ENCODE results near the gene ADARB2. TPM values are rescaled to one million over a fixed set of nuclear protein-coding genes. Genes with fewer than 3 reads are reported as not detected.
"Not testable (repeated sequence)": the region's sequence is repeated elsewhere in the genome, so short reads cannot be mapped to it uniquely, and the experiment has no call there.

Gene ADARB2
- total RNA-seq, 3 donors from 2014 or later (not counting 1 experiment from before 2014, with no cell fraction given) = 0.27 to 0.78 (median 0.40) TPM

GRCh38 chr10:1461016-1461415 lies 276.3 kb downstream of the ADARB2 start:
- Histone ChIP-seq H3K27me3 (ENCODE audit: control insufficient read depth, insufficient read depth, low read length) (no peaks in the 10 kb centered on the region), H3K36me3 (ENCODE audit: control insufficient read depth, insufficient read depth, low read length) (no peaks in the 10 kb centered on the region), H3K4me3 (ENCODE audit: low read length) (no peak overlapping the region), H3K4me1 (ENCODE audit: control insufficient read depth, insufficient read depth, low read length) (no peaks in the 10 kb centered on the region), H3K9me3 (ENCODE audit: control insufficient read depth, insufficient read depth, low read length) (no peaks in the 10 kb centered on the region), H3K27ac (ENCODE audit: low read length) (no peak overlapping the region)
- Mint-ChIP-seq H3K36me3 (no peaks in the 10 kb centered on the region), H3K4me3 (no peak overlapping the region), H3K27me3 (ENCODE audit: low read depth in 2 of 2) (peaks cover 2 to 5% of the 10 kb centered on the region in 2 donors), H3K9me3 (no peaks in the 10 kb centered on the region), H3K27ac (no peak overlapping the region), H3K4me1 (no peaks in the 10 kb centered on the region)
- intact Hi-C loops (cut with micrococcal nuclease) = no loop called here
- no peak for ATAC-seq
- 72% methylated on average over 8 of the region's 9 CpGs for WGBS (ENCODE audit: insufficient coverage)
- no peak for DNase-seq
- no peak for TF ChIP-seq CTCF (IDR thresholded peaks at IDR 0.05)

- not testable (repeated sequence) for ATAC-seq, H3K4me1 Mint-ChIP-seq
- 88% methylated on average over 6 of the region's 6 CpGs for WGBS (ENCODE audit: insufficient coverage)
Observed at GRCh38 chr10:1459664-1460063, 277.7 kb downstream of the ADARB2 start.

GRCh38 chr10:1454951-1455350 lies 282.4 kb downstream of the ADARB2 start:
- H3K27me3 ChIP-seq (ENCODE audit: control insufficient read depth, insufficient read depth, low read length) = no peaks in the 10 kb centered on the region
- no peaks in the 10 kb centered on the region for H3K9me3 ChIP-seq (ENCODE audit: control insufficient read depth, insufficient read depth, low read length)
- TF ChIP-seq CTCF (IDR thresholded peaks at IDR 0.05) = no peak
- peaks cover 0 to 10% of the 10 kb centered on the region in 2 donors for H3K4me1 Mint-ChIP-seq
- peaks cover 5 to 15% of the 10 kb centered on the region in 2 donors for H3K27me3 Mint-ChIP-seq (ENCODE audit: low read depth in 2 of 2)
- no peak overlapping the region for H3K27ac Mint-ChIP-seq
- no peaks in the 10 kb centered on the region for H3K36me3 ChIP-seq (ENCODE audit: control insufficient read depth, insufficient read depth, low read length)
- 58% methylated on average over 5 of the region's 6 CpGs for WGBS (ENCODE audit: insufficient coverage)
- no peaks in the 10 kb centered on the region for H3K36me3 Mint-ChIP-seq
- H3K4me3 Mint-ChIP-seq = no peak overlapping the region
- no peak for ATAC-seq
- H3K9me3 Mint-ChIP-seq = peaks cover 0 to 2% of the 10 kb centered on the region in 2 donors
- H3K4me1 ChIP-seq (ENCODE audit: control insufficient read depth, insufficient read depth, low read length) = no peaks in the 10 kb centered on the region
- intact Hi-C loops (cut with micrococcal nuclease) = no loop called here
- no peak overlapping the region for H3K4me3 ChIP-seq (ENCODE audit: low read length)
- DNase-seq = no peak
- peak overlapping the region; percentile 31 for H3K27ac ChIP-seq (ENCODE audit: low read length)

More at GRCh38 chr10:1459664-1460063, 277.7 kb downstream of the ADARB2 start:
- H3K27me3 ChIP-seq (ENCODE audit: control insufficient read depth, insufficient read depth, low read length); H3K27ac Mint-ChIP-seq; intact Hi-C loops (cut with micrococcal nuclease); H3K9me3 Mint-ChIP-seq; H3K36me3 ChIP-seq (ENCODE audit: control insufficient read depth, insufficient read depth, low read length); H3K4me3 Mint-ChIP-seq; DNase-seq; H3K4me1 ChIP-seq (ENCODE audit: control insufficient read depth, insufficient read depth, low read length); H3K9me3 ChIP-seq (ENCODE audit: control insufficient read depth, insufficient read depth, low read length); H3K36me3 Mint-ChIP-seq; H3K27ac ChIP-seq (ENCODE audit: low read length); H3K27me3 Mint-ChIP-seq (ENCODE audit: low read depth in 2 of 2); H3K4me3 ChIP-seq (ENCODE audit: low read length): not testable (repeated sequence)

GRCh38 chr10:1454428-1454827 lies 282.9 kb downstream of the ADARB2 start:
- no peaks in the 10 kb centered on the region for H3K4me1 ChIP-seq (ENCODE audit: control insufficient read depth, insufficient read depth, low read length)
- Mint-ChIP-seq H3K4me1 (peaks cover 0 to 10% of the 10 kb centered on the region in 2 donors), H3K9me3 (peaks cover 0 to 2% of the 10 kb centered on the region in 2 donors), H3K36me3 (no peaks in the 10 kb centered on the region), H3K4me3 (no peak overlapping the region), H3K27ac (no peak overlapping the region), H3K27me3 (ENCODE audit: low read depth in 2 of 2) (peaks cover 5 to 15% of the 10 kb centered on the region in 2 donors)
- 52% methylated on average over 5 of the region's 6 CpGs for WGBS (ENCODE audit: insufficient coverage)
- H3K27ac ChIP-seq (ENCODE audit: low read length) = no peak overlapping the region
- H3K4me3 ChIP-seq (ENCODE audit: low read length) = no peak overlapping the region
- ATAC-seq = peak in 2 of 3 donors; percentile 26 to 55
- intact Hi-C loops (cut with micrococcal nuclease) = no loop called here
- no peaks in the 10 kb centered on the region for H3K36me3 ChIP-seq (ENCODE audit: control insufficient read depth, insufficient read depth, low read length)
- DNase-seq = no peak
- no peaks in the 10 kb centered on the region for H3K27me3 ChIP-seq (ENCODE audit: control insufficient read depth, insufficient read depth, low read length)
- no peaks in the 10 kb centered on the region for H3K9me3 ChIP-seq (ENCODE audit: control insufficient read depth, insufficient read depth, low read length)
- no peak for TF ChIP-seq CTCF (IDR thresholded peaks at IDR 0.05)
